Activated T-cell treated with anti-CD3 and anti-CD28 coated beads, Interleukin-2, amount 50 U/mL, for 48 hours (primary cell): ENCODE results near the gene SCAMP3.
A peak's percentile ranks its signal among the peaks of the same experiment; 100 is the strongest.
"Not testable (repeated sequence)": the region's sequence is repeated elsewhere in the genome, so short reads cannot be mapped to it uniquely, and the experiment has no call there.

Experiments used
- DNase-seq, 2 experiments: peaks; one replicate each; pipeline ENCODE4 v3.0.0-alpha.2; 2020

Gene SCAMP3

DNA sequence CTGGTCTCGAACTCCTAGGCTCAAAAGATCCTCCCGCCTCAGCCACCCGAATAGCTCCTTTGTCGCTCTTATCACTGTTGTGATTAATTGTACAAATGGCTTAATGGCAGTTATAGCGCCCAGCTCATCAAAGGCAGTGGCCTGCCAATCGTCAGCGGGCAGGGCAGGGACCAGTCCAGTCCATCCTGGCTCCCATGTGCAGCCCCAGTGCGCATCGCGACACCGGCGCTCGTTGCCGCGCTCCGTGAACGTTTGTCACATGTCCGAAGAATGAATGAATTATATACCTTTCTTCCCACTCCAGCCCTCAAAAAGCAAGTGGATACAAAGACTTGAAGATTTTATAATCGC, 35.3 kb downstream of the SCAMP3 start:
- peak in 1 of 2 experiments; percentile 96 for DNase-seq

DNA sequence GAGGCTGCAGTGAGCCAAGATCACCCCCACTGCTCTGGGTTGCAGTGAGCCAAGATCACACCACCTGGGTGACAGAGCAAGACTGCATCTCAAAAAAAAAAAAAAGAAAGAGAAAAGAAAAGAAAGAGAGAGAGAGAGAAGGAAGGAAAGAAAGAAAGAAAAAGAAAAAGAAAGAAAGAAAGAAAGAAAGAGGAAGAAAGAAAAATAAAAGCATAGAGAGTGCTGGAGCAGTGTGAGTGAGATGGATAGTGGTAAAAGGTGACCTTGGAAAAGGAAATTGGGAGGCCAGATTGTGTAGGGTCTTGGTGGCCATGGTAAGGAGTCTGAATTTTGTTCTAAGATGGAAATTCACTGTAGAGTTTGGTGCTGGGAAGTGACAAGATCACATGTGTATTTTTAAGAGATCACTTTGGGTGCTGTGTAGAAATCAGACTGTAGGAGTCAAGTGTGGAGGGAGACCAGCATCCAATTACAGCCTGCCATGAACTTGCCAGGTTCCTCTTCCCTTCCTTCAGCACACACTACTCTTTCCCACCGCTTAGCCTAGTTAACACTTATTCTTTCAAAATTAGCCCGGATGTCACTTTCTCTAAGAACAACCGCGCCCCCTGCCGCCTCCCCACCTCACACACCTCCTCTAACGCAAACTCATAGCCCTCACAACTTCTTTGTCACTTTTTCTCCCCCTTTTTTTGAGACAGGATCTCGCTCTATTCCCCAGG, 35.8 kb downstream of the SCAMP3 start:
- peak in 1 of 2 experiments; percentile 96 for DNase-seq

DNA sequence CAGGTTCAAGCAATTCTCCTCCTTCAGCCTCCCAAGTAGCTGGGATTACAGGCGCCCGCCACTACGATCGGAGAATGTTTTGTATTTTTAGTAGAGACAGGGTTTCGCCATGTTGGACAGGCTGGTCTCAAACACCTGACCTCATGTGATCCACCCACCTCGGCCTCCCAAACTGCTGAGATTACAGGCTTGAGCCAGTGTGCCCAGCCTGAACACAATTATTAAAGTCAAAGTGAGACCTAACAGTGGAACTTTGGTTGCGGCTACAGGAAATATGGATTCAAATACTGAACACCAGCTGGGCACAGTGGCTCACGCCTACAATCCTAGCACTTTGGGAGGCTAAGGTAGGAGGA, 36.8 kb downstream of the SCAMP3 start:
- DNase-seq: not testable (repeated sequence)

DNA sequence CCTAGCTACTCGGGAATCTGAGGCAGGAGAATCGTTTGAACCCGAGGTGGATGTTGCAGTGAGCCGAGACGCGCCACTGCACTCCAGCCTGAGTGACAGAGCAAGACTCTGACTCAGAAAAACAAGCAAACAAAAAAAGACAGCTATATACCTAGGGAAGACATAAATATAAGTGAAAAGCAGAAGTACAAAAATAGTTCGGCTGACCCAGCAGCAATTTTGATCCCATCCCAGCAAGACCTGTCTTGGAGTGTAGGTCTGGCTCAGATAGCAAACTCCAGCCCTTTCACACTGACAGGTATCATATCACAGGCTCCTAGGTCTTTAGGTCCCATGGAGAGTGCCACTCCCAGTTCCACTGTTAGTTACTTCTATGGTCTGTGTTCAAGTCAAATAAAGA, 39.1 kb downstream of the SCAMP3 start:
- DNase-seq: no peak

DNA sequence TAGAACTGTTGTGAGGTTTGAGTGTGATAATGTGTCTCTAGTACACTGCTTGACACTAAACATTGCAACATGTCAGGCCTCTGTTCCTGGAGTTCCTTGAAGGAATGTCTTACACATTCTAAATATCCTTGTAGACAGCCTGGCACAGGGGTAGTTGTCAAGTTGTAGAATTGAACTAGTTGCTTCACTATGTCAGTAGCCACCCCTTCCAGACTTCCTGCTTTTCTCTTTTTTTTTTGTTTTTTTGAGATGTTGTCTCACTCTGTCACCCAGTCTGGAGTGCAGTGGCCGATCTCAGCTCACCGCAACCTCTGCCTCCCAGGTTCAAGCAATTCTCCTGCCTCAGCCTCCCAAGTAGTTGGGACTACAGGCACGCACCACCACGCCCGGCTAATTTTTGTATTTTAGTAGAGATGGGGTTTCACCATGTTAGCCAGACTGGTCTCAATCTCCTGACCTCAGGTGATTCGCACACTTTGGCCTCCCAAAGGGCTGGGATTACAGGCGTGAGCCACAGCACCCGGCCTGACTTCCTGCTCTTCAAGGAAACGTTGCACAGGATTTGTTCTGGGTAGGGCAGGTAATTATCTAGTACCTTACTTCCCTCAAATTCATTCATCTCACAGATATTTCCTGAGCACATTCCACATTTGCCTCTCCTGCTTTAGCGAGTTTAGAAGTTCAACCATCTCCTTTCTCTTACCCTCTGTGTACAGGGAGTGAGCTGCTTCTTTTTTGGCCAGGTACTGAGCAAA, 41.8 kb downstream of the SCAMP3 start:
- not testable (repeated sequence) for DNase-seq

DNA sequence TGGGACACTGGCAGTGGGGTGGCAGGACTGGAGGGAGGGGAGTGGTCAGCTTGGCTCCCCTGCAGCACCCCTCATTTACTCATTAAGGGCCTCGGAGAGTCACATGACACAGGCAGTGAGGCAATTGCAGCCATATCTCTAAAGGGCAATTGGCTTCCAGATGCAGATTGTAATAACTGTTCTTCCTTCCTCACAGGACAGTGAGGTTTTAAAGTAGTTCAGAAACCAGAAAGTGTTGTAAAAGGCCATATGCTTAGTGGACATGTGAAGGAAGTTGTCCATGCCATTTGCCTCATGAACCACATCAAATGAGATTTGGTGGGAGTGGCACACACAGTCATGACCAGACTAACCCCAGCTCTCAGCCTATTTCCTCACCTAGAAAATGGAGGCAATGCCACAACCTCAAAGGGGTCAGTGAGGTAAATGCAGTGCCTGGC, 42.5 kb downstream of the SCAMP3 start:
- DNase-seq: peak in 1 of 2 experiments; percentile 55

DNA sequence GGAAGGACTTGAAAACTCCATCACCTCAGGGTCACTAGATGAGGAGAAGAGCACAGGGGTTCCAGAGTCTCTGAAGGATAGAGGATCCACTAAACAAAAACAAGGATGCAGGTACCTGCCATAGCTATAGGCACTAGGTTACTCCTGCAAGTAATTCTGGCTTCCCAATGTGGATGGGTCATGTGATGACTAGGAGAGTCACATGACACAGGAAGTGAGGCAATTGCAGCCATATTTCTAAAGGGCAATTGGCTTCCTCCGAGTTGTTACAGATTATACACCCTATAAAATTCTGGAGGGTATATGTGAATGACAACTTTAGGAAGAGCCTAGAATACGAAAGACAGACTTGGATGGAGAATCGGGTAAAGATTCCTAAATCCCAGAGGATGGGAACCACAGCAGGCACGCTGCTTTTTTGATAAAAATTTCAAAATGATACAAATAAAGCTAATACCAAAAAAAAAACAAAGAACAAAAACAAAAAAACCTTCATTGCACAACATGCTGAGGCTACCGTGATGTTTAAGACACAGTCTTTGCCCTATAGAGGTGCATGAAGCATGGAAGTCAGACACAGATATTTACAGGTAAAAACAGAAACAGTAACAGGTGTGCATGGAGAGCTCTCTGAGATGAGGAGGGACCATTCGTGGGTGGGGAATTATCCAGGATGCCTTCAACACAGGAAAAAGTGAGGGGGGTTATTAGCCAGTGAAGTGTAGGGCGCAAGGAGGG, 43.1 kb downstream of the SCAMP3 start:
- DNase-seq: peak in 1 of 2 experiments; percentile 63

DNA sequence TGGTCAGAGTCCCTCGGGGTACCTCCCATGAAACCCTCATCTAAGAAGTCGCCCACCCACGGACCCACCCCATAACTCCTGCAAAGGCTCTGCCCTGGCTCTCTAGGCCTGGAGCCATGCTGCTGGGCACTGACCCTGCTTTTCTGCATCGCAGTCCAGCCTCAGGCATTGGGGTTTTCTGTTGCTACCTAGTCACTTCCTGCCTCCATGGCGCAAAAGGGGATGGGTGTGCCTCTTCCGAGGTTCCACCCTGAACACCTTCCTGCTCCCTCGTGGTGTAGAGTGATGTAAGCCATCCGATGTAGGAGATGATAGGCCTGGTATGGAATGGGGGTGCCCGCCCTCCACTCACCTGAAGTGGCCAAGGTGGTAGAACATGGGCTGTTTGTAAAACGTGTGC, 47.5 kb downstream of the SCAMP3 start:
- DNase-seq: not testable (repeated sequence)

DNA sequence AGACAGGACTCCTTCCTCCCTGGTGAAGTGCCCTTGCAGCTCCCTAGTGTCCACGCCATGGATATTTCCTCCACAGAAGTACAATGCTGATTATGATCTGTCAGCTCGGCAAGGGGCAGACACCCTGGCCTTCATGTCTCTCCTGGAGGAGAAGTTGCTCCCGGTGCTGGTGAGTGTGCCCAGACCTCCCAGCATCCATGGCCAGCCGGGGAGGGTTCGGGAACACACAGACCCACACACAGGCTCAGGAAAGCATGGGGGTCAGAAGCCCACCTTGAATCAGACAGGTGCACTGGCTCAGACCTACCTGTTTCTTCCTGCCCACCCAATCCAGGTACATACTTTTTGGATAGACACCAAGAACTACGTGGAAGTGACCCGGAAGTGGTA, 50.1 kb downstream of the SCAMP3 start:
- DNase-seq: not testable (repeated sequence)

DNA sequence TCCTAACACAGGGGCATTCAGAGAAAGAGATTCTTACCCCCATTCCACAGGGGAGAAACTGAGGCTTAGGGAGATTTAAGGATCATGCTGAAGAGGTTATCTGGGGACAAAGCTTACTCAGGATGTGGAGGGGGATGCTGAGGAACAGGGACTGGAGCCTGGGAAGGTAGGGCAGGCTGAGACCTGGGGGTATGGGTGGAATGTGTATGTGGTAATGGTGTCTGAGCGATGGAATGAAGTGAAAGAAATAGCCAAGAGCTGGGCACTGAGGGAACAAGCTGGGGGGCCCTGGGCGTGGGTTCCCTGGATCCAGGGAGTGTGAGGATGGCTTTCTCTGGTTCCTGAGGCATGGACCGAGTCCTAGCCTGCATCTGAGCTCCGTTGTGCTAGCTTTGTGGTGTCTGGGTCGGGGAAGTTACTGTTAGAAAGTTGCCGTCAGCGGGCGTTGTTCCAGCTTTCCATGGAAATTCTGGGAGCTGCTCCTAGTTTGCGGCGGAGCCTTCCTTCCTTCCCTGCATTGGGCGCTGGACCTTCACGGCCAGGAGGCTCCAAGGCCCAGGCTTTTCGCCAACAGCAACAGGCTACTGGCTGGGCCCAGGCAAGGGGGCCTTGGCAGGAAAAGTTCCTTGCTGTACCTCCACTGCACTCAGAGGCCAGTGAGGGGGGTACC, 50.6 kb downstream of the SCAMP3 start:
- DNase-seq: not testable (repeated sequence)

DNA sequence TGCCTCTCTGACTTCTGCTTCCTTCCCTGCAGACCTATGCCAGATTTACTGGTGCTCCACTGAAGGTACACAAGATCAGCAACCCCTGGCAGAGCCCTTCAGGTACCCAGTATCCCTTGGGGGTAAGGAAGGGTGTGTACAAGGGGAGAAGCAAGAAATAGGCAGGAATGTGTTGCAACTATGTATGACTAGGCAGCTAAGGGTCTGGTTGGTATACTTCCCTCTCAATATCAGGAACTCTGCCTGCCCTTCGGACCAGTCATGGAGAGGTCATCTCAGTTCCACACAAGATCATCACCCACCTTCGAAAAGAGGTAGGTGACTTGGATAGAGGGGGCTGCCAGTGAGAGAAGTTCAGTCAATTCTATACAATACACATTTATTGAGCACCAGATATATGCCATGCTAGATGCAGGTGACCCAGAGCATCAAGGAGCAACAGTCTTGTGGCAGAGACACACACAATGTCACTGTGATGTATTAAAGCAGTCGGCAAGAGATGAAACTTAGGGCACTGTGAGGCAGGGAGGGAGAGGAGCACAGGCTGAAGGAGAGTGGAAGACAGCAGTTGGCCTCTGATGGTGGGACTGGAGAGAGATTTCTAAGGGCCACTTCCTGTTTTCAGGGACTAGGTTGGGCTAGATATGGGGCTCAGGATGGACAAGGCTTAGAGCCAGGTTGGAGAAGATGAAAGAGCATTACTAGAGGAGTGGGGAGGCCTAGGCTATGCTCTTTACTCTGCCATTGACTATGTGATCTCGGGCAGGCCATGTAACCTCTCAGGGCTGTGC, 51.7 kb downstream of the SCAMP3 start:
- no peak for DNase-seq

DNA sequence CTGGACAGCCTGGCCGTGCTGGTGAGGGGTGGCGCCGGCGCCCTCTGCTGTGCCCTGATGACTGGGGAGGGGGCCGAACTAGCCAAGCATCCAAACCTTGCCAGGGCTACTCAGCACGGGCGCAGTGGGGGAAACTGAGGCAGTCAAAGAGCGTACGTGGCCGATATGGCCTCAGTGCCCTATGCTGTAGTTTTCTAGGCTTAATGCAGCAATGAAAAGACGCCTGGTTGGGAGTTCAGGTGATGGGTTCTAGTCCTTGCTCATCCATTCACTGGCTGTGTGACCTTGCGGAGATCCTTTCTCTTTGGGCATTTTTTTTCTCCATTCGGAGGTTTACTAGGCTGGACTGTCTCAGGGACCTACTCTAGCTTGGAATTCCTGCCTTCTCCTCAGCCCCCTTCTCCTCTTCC, 52.8 kb downstream of the SCAMP3 start:
- DNase-seq: no peak

DNA sequence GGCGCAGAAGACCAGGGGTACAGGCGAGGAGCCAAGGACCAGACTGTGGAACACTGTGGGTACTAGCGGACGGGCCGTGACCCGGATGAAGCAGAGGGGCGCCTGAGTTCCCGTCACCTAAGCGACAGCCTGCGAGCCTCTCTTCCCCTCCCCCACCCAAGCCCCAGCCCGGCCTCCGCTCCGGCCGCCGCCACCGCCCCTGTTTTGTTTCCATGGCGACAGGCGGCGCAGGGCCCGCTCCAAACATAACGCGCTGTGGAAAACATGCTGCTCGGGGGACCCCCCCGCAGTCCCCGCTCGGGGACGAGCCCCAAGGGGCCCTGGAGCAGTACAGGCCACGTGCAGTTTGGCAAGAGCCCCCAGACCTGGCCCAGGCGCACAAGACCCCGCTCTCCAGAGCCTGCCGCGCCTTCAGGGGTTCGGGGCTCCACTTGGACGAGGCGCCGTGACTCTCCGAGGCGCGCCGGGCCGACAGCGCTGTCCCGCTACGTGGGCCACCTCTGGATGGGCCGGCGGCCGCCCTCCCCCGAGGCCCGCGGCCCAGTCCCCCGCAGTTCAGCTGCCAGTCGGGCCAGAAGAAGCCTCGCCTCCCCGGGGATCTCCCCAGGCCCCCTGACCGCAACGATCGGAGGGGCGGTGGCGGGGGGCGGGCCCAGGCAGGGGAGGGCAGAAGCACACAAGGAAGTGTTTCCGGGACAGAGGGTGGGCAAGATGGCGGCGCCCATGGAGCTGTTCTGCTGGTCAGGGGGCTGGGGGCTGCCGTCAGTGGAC, 53.4 kb downstream of the SCAMP3 start, which contains the start of gene MTX1:
MTX1 (plus strand) TSS at position 155 of the 771 bp plus-strand sequence; CDS start at position 265, 110 bp downstream.
- DNase-seq: peak; percentile 90 to 91

DNA sequence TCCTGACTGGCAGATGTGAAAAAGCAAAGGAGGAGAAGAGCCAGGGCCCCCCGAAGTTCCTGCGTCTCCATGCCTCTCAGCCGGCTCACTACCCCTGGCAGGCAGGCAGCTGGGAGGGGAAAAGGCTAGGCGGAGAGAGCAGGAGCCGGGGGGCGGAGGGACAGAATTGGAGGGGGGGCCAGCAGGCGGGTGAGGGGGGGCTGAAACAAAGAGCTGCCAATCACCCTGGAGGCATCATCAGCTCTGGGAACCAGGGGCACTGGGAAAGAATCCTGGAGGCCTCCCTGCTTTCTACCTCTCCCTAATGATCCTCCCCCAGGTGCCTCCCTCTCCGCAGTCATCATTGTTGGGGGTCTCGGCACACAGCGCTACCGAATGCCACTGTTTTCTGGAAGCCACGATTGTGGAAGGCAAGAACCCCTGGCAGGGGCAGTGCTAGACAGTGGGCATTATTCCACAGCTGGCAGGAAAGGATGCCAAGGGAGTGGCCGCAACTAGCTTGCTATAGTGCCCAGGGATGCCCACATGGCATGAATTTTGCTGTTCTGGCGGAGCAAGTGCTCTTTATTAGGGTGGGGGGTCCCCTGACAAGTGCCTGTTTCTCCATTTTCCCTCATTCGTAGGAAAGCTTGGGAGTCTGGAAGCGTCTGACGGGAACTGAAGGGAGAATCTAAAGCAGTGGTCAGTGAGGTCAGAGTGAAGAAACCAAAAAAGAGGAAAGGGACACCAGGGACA, 54.2 kb downstream of the SCAMP3 start, which contains the start of gene THBS3:
THBS3 (minus strand) TSS at position 92 of the 735 bp plus-strand sequence; CDS start at position 71, 21 bp downstream.
- DNase-seq: no peak

DNA sequence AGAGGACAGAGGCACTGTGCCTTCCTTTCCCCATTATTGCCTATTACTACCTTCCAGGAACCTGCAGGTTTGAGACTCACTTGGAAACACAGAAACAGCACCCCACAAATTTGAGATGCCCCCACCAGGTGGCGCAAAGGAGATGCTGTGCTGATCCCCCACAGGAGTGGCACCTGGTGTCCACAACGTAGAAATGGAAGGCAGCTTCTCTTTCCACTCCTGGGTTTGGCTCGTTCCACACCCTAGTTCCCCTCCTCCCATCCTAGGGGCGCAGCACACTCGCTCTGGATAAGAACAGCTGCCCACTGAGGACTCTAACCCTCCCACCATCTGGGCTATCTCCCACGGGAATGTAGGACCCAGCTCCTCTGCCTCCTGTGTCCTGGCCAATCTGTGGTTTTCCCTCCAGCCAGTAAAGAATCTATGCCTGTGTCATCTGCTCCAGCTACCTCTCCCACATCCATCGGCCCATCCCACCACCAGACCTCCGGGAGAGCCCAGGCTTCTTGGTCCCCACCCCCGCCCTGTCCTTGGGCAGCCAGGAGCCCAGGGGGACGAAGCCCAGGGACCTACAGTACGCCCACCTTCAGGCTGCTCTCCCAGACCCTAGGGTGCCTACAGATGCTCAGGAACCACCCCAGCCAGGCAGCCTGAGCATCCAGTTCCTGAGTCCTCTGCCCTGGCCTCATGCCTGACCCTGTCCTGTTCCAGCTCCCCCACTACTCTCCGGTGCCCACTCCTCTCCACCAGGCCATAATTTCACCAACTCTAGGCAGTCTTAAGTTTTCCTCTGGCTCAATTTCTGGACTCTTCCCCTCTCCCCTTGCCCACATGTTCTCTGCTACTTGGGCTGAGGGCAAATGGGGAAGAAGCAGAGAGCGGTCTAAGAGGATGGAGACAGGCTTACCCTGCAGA, 55.0 kb downstream of the SCAMP3 start:
- DNase-seq: peak; percentile 95 to 98
